HG03066 (cell line): ENCODE measurements around the gene TMSB4Y.

Experiments
- ATAC-seq: cut with Tn5 transposase; IDR thresholded peaks from one replicate; pipeline ENCODE4 v1.9.1; 2021; ENCODE audit warnings: low read depth; ENCODE audit not compliant: unreplicated experiment

The TMSB4Y gene

GRCh38 chrY:13703568-13703968 is at the start of gene TMSB4Y:
Gene TMSB4Y (plus strand): TSS chrY:13703899.
- peak; percentile 79 for ATAC-seq

DNA sequence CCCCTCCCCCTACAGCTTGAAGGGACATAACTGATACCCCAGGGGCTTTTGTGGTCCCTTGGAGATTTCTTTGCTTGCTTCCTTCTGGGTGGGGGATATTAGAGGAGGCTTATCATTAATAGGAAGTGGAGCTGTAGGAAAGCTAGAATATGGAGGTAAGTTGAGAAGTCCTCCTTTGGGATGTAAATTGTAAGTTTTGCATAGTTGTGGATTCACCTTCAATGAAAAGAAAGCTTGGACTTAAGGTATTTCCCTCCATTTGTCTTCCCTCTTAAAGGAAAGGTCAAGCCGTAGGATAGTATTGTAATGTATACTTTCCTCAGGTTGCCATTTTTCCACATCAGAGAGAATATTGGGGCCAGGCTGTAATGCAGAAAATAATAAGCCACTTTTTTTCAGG is 39.5 kb upstream of the TMSB4Y start:
- no peak for ATAC-seq

DNA sequence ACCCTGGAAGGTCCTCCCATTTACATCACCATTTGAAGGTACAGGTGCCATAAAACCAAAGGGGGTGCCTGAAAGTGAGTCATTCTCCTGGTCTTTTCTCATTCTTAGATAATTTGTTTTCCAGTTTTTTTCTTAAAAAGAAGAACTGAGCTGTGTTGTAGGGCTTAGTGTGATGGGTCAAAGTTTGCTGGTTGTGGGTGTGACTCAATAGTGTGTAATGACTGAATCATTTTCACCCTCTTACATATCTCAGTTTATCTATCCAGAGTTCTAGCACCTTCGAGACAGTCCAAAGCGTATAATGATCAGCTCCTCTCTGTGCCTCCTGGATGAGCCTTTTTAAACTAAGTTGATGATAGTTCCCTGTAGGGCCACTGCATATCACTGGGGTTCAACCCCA is 32.6 kb upstream of the TMSB4Y start:
- ATAC-seq, result no peak

GRCh38 chrY:13702276-13702675 is 1.4 kb upstream of the TMSB4Y start:
- ATAC-seq, result no peak

- no peak for ATAC-seq
Observed at GRCh38 chrY:13704121-13704930, 627 bp downstream of the TMSB4Y start.

DNA sequence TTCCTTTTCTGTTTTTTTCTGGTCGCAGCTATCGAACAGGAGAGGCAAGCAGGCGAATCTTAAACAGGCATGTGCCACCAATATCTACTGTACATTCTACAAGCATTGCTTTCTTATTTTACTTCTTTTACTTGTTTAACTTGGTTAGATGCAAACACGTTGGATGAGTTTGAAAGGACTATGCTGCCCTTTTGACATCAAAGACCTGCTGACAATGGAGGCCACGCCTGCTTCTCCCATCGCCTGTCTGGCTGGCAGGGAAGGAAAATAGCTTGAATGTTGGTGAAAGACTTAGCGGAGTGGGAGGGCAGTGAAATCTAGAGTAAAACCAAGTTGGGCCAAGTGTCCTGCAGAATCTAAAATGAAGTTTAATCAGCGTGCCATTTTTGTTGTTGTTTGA is 1.5 kb downstream of the TMSB4Y start:
- ATAC-seq, result no peak

DNA sequence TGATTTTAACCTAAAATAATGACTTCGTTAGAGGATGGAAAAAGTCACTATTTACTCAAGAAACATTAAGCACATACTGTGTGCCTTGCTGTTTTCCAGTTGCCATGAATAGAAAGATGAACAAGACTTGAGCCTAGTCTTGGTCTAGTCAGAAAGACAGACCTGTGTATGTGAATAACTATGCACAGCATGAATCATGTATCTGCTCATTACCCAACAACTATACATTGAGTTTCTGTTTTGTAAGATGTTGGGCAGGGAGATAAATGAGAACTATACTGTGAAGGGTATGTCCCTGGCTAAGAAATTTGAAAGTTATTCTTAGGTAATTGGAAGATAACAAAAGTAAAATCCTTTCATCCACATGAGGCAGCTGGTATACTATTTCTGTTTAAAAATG is 4.3 kb downstream of the TMSB4Y start:
- no peak for ATAC-seq

- ATAC-seq, result no peak
Observed at GRCh38 chrY:13718996-13719395, 15.3 kb downstream of the TMSB4Y start.

DNA sequence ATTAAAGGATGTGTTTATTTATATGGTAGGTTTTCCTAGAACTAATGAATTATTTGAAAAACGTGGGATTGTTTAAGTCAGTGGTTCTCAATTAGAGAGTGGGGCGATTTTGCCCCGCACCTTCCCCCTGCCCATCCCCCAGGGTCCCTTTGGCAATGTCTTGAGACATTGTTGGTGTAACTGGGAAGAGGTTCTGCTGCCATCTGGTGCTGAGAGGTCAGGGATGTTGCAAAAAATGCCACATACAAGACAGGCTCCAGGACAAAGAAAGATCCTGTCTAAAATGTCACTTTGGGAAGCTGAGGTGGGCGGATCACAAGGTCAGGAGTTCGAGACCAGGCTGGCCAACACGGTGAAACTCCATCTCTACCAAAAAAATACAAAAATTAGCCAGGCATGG is 25.8 kb downstream of the TMSB4Y start:
- ATAC-seq, result no peak

DNA sequence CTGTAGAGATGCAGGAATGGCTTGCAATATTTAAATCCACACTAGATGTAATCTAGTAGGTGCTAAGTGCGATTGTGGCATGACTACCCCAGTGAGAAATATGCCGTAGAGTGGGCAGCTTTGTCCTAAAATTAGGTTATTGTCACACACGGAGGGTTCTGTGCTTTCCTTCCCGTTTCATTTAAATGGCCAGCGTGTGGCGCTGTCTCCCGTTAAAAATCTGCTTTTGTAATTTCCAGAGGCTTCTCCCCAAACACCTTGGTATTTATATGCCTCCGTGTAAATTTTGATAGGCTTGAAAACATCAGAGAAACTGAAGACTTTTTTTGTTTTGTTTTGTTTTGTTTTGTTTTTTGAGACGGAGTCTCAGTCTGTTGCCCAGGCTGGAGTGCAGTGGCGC is 34.9 kb downstream of the TMSB4Y start:
- ATAC-seq, result no peak

DNA sequence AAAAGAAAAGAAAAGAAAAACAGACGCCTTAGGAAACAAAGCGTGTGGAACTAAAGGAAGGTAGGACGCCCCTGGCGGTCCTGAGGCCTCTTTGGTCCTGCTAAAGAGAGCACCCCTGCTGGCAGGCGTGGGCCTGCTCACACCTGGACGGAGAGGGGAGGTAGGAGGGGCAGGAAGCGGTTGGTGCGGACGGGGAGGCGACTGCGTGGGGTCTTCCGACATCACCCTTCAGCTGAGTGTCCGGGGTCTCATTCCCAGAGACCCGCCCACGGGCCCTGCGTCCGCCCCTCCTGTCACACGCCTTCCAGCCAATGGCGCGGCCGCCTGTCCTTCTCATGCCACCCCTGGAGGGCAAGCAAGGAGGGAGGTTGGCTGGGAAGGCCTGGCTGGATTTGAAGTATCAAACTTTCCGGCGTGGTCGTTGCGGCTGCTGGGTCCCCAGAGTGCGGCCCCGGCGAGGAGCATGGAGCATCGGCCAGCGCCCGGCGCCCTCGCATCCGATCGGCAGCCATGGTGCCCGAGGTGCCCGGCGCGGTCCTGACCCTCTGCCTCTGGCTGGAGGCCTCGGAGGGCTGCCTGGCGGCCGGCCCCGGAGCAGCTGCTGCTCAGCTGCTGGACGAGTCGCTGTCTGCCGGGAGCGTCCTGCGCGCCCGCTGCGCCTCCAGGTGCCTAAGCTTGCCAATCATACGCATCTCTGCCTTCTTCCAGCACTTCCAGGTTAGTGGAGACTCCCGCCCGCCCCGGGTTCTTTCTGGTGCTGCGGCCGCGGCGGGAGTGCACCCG is 47.8 kb downstream of the TMSB4Y start:
- peak; percentile 94 for ATAC-seq

DNA sequence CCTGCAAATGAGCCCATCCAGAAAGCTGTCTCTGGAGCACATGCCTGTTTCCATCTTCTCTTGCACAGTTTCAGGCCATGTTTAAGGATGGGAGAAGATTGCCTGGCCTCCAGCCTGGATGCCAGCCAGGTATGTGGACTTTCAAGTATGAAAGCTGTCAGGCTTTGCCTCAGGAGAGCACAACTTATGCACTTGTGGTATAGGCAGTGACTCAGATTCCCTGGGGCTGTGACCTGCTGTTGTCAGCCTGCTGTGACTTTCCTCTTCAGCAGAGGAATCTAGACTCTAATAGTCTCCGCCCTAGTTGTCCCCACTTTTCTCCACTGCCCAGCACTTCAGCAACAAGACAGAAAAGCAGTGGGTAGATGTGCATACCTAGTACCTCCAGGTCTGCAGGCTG is 51.0 kb downstream of the TMSB4Y start:
- no peak for ATAC-seq
